ENCODE measurements around the gene HILPDA. TPM values are rescaled to one million over a fixed set of nuclear protein-coding genes. Genes with fewer than 3 reads are reported as not detected.

Gene HILPDA, protein sequence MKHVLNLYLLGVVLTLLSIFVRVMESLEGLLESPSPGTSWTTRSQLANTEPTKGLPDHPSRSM
- polyA plus RNA-seq (2013, experiment 1 of 2; ENCODE audit: insufficient read length) = 21.3 TPM
- polyA plus RNA-seq (2013, experiment 2 of 2; ENCODE audit: insufficient read length) = 16.9 TPM

DNA sequence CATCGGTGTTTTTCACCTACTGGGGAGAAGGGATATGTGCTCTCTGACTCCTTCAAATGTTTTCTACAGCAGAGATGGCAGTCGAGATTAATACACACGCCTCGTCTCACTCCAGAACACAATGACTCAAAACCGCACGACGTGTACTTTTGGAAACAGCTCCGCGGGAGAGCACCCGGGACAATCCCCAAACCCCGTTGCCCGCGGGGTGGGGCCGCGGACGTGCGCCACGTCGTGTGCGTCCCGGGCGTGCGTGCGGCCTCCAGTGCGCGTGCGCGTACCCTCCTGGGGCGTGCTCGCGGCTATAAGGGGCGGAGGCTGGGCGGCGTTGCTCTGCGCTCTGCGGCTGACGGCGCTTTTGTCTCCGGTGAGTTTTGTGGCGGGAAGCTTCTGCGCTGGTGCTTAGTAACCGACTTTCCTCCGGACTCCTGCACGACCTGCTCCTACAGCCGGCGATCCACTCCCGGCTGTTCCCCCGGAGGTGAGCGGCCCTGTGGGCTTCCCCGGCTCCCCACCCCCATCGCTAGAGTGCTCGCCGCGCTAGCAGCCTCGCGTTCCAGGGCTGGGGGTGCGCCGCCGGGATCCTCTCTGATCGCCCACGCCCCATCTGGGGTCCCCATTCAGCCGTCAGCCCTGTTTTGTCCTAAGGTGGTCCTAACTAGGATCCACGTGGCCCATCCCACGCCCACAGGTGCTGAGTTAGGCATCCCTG, at the start of gene HILPDA:
Gene HILPDA, plus strand, starts transcription at position 336 of the 712 bp plus-strand sequence. CDS start 1,391 bp downstream, outside the sequence.
- peak; percentile 98 for DNase-seq

DNA sequence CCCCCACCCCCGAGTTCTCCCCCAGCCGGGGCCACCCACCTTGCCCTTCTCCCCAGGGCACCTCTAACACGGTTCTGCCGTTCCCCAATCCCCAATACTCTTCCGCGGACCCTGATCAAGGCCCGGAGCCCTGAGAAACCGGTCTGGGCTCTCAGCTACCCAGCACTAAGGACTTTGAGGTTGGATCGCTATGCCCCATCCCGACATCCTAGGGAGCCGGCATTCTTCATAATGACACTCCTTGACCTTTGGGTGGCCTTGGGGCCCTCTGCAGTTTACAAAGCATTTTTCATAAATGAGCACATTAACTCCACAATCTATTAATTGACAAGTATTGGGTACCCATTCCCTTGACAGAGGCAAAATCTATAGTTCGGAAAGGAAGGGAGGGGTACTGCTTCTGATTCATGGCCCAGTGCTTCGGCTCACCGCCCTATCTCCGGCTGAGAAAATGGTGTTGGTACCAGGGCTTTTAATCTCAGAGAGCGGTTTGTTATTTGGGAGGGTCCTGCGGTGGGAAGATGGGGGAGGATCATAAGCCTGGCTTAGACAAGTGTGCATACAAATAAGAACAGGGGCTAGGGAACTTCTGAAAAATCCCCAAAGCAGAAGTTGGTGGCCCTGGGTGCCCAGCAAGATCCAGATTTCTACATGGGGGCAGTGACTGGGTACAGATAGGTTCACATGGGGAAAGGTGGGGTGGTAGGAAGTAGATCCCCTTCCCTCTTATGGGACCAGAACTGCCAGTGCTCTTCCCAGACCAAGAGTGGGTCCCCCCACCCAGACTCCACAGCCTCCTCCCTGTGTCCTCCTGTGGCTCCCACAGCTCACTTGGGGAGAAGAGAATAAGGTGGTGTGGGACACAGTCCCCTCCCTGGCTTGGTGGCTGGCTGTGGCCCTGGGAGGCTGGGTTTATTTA, 49.1 kb upstream of the HILPDA start:
- DNase-seq = no peak

GRCh38 chr7:128407233-128407589, 48.5 kb upstream of the HILPDA start:
- no peak for DNase-seq

GRCh38 chr7:128407751-128408708, 47.6 kb upstream of the HILPDA start:
- DNase-seq = no peak

DNA sequence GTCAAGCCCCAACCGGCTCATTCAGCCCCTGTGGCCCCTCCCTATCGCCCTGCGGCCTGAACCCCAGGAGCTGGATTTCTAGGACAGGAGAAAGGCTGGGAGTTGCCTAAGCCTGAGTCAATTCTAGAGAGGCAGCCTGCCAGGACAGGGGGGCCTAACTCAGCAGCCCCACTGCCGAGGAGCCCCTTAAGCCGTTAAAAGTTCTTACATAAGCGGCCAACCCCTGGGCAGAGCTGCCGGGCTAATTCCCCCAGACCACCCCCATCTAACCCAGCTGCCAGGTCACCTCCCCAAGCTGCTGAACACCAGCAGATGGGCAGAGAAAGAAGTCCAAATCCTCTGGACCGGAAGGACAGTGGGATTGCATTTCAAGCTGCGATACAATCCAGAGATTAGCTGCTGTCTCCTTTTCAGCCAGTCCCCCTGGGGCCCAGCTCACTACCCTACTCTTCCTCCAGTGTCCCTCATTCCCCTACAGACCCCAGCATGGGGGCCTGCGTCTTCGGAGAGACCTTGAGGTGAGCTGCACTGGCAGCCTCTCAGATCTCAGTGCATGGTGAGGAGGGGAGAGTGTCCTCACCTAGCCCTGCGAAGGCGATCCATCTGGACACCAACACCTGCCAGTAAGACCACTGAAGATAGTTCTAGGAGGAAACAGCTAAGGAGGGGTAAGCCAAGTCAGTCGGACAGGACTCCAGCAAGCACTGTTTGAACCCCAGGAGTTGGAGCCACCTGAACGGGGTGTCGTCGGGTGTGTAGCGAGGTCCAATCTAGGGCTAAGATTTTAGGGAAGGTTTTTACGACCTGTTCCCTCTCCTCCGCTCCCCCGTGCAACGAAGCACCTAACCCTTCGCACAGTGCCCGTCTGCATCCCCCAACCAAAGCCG, 46.7 kb upstream of the HILPDA start:
- no peak for DNase-seq

GRCh38 chr7:128409596-128410450, 45.9 kb upstream of the HILPDA start, which contains the start of gene IMPDH1:
Gene IMPDH1 (minus strand): TSS chr7:128409982. CDS start chr7:128409901, 81 bp downstream.
- peak; percentile 86 for DNase-seq

- no peak for DNase-seq
These were observed 45.3 kb upstream of the HILPDA start for GRCh38 chr7:128410451-128410753.

DNA sequence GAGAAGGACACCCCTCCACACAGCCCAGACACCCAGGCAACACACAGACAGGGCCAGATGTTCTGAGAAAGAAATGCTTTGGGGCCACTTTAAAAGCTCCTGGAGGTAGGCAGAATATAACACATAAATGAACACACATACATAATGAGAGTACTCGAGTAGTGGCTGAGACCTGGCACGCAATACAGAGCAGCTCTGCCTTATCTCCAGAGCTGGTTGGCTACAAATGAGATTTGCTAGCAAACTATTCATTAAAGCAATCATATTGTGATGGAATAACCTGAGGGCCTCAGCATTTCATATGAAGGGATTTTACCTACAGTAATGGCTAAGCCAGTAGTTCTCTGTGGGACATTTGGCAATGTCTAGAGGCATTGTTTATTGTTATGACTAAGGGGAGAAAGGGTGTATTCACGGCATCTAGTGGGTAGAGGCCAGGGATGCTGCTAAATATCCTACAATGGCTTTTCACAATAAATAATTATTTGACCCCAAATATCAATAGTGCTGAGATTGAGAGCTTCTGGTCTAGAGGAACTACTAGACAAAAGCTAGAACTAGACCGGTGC, 40.4 kb upstream of the HILPDA start:
- no peak for DNase-seq

- no peak for DNase-seq
These were observed 38.6 kb upstream of the HILPDA start for GRCh38 chr7:128417071-128417470.

- DNase-seq = no peak
These were observed 36.4 kb upstream of the HILPDA start for GRCh38 chr7:128419257-128419656.

DNA sequence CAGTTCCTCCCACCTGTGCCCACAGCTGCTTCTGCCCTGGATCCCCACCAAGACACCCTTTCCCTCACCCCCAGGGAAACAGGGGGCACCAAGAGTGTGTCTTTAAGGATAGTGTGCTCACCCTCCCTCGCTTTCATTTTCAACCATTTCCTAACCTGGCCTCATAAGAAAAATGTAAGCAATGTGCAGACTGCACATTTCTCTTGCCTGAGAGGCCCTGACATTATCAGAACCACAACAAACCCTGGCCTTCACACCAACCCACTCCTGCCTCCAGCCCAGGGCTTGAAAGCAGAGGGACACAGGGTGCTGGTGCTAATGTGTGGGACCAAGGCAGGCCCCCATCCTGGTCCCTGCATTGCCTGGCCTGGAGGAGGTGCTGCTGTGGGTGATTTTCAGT, 34.9 kb upstream of the HILPDA start:
- no peak for DNase-seq

DNA sequence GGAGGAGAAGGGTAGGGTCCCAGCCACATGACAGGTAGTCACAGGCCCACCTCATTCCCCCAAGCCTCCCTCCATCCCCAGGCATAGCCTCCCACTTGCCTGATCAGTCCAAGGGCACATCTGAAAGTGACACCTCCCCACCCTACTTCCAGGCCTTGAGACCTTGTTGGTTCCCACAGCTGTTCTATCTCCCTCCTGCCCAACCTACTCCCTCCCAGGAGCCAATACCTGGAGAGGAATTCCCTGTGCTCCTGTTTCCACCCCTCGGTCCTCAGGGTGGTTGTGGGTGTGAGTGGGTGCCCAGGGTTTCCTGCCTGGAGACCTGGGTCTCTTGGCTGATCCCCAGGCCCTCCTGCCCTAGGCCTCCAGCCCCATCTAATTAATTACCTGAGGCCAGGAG, 34.3 kb upstream of the HILPDA start:
- no peak for DNase-seq

DNA sequence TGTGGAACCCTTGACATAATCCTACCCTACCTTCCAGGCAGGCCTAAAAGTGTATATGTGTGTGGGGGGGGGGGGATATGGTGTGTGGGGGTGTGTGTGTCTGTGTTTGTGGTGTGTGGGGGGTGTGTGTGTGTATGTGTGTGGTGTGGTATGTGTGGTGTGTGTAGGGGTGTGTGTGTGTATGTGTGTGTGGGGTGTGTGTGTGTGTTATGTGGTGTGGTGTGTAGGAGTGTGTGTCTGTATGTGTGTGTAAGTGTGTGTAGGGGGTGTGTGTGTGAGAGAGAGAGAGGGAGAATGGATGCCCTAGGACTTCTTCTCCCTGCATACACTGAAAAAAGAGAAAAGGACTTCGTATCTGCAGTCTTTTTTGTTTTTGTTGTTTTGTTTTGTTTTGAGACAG, 33.6 kb upstream of the HILPDA start:
- no peak for DNase-seq

GRCh38 chr7:128422842-128423241, 32.8 kb upstream of the HILPDA start:
- DNase-seq = no peak

DNA sequence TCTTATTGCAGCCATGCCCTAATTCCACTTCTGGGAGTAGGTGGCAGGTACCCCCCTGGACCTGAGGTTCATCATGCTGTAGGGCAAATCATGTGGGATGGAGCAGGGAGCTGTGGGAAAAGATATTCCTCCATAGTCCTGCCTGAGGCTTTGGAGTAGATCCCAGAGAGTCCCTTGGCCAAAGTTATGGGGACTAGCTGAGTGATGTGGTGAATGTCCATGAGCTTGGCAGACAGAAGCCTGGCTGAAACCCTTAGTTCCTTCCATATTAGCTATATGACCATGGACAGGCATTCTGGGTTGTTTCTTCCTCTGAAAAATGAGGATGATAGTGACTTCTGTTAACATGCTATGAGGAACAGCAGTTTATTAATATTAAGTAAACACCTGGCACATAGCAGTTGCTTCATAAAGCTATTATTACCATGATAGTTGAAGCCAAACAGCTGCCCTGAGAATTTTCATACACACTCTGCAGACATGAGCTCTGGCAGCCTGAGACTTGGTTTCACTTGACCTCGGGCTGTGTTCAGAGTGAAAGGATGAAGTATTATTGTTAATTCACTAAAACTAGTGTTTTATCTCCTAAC, 30.9 kb upstream of the HILPDA start:
- no peak for DNase-seq

DNA sequence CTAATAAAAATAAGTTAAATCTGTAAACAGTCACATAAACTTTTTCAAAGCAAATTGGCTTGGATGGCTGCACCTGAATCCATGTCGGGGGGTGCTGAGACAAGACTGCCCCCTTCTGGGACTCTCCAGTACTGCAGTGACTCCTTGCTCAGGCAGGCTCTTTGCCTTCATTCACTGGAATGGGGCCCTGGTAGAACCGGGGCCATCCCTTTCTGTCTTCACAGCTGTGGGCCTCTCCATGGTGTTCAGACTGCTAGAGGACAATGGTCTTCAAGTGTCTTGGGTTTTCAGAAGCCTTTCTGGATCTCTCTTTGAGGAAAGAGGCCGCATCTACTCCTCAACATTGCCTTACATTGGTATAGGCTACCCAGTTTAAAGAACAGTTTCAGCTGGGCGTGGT, 29.8 kb upstream of the HILPDA start:
- DNase-seq = peak; percentile 47

DNA sequence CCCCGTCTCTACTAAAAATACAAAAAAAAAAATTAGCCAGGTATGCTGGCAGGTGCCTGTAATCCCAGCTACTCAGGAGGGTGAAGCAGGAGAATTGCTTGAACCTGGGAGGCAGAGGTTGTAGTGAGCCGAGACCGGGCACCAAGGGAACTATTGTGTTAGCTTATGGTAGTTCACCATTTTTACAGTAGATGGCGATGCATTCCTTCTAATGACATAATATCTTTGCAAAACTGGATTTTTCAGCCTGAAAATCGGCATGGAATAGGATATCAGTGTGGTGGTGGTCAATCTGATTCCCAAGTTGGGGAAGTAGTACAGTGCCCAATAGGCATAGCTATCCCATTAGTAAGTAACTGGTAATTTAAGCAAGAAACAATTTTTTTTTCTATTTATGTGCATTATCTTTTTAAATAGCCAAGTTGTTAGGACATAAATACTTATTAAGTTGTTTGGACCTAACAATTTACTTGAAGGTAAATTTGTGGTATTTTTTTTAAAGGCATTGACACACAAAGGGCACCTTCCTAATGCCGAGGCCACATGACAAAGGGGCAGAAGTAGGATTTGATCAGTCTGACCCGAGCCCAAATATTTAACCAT, 28.3 kb upstream of the HILPDA start:
- peak; percentile 60 for DNase-seq

DNA sequence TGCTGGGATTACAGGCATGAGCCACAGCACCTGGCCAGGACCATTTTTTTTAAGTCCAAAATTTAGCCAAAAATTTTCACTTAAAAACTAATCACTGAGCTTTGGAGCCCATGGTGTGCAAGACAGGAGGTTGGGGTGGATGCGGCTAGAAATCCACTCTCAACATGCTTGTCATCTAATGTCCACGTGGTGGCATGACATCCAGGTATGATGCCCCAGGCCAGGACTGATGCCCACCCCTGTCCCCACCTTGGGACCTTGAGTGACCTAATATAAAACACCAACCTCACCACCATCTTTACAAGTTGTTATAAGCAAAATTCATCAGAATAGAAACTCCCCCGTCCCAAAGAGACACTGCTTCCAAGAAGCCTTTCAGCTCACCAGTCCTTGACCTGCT, 25.5 kb upstream of the HILPDA start:
- DNase-seq = no peak

DNA sequence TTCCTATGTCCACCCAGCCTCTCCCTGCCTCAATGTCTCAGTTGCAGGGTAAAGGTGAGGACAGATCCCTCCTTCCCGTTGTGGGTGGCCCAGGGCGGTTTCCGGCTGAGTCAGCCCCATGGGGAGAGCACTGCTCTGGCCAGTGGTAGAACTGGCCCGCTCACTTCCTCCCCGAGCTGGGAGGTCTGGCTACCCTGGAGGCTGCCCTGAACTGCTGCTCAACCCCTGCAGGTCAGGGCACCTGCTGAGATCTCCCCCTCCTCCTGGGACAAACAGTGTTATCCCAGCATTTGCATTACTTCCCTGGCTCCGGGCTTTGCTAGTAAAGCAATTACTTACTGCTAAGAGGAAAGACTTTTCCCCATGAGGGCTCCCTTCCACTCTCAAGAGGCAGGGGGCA, 24.5 kb upstream of the HILPDA start:
- DNase-seq = peak; percentile 48

Data from fibroblast of skin of back (primary cell).